Upper lobe of left lung (tissue), 6 donors: ENCODE measurements around the gene EIF5B. TPM values are rescaled to one million over a fixed set of nuclear protein-coding genes. Genes with fewer than 3 reads are reported as not detected.
A peak's percentile ranks its signal among the peaks of the same experiment; 100 is the strongest.

Source experiments
- ATAC-seq, 2 donors: fragments of 200-7000 bp; cut with Tn5 transposase; one replicate each; pipeline ENCODE4 v1.9.1; 2022; ENCODE audit warnings: mild to moderate bottlenecking in 2 of 2, moderate library complexity in 2 of 2; ENCODE audit not compliant: low FRiP score in 2 of 2
- DNase-seq, 2 donors: peaks; one replicate each; pipeline ENCODE4 v3.0.0-alpha.2; 2019 to 2020
- H3K27ac ChIP-seq, 4 donors: fragments of 200-600 bp; sonication (generic); one replicate each; pipeline ENCODE4 v1.5.1; 2016 to 2019
- H3K27me3 ChIP-seq, 4 donors: fragments of 200-600 bp; sonication (generic); one replicate each; pipeline ENCODE4 v1.5.1; 2017 to 2019
- H3K36me3 ChIP-seq, 4 donors: fragments of 200-600 bp; sonication (generic); one replicate each; pipeline ENCODE4 v1.5.1; 2016 to 2019
- H3K4me1 ChIP-seq, 4 donors: fragments of 200-600 bp; sonication (generic); one replicate each; pipeline ENCODE4 v1.5.1; 2018 to 2019
- H3K4me3 ChIP-seq, 4 donors: fragments of 200-600 bp; sonication (generic); one replicate each; pipeline ENCODE4 v1.5.1; 2017 to 2019; ENCODE audit warnings: mild to moderate bottlenecking in 2 of 4, moderate library complexity in 1 of 4
- H3K9me3 ChIP-seq, 4 donors: fragments of 200-600 bp; sonication (generic); one replicate each; pipeline ENCODE4 v1.5.1; 2018 to 2019
- CTCF ChIP-seq, 6 experiments: fragments of 450-650 bp in 4 of 6; fragments of 200-600 bp in 2 of 6; sonication (generic) in 2 of 6; IDR thresholded peaks; one replicate each; pipeline ENCODE4 v1.5.1; 2016 to 2019; ENCODE audit warnings: antibody characterized with exemption in 6 of 6
- EP300 ChIP-seq, 4 donors: sonication (generic); formaldehyde crosslinking; IDR thresholded peaks; one replicate each; pipeline ENCODE4 v1.5.1; 2017; ENCODE audit warnings: antibody characterized with exemption in 4 of 4, control low read depth in 2 of 4
- POLR2A ChIP-seq, 4 donors: fragments of 450-650 bp; IDR thresholded peaks; one replicate each; pipeline ENCODE4 v1.5.1; 2016 to 2017; ENCODE audit warnings: antibody characterized with exemption in 4 of 4, mild to moderate bottlenecking in 2 of 4
- POLR2AphosphoS5 ChIP-seq, 2 donors: sonication (generic); formaldehyde crosslinking; IDR thresholded peaks; one replicate each; pipeline ENCODE4 v1.5.1; 2017; ENCODE audit warnings: antibody characterized with exemption in 2 of 2
- WGBS, 2 donors: methylation state at CpG; one replicate each; pipeline ENCODE4 v1.1.5; 2017 to 2018; 5-methylcytosine and 5-hydroxymethylcytosine counted together
- total RNA-seq, 6 donors: library from RNA; depleted of rRNA in 4 of 6; stranded (reverse); fragments of >200 nt in 4 of 6; gene quantifications; one replicate each; pipeline versions ENCODE4 v1.1.0 to v1.2.1, GENCODE V29; 2016 to 2021
- donor health status: DM: no; HTN: no; CAD: no; lungs with moderate emphysema.
- donor health status: DM: no; HTN: yes; CAD: no; lungs with severe emphysema.

Gene EIF5B
- total RNA-seq, 6 donors from 2014 or later = 19.9 to 39.0 (median 28.7) TPM

- 56 to 67% methylated on average over 3 of the region's 3 CpGs for WGBS, 2 donors
- H3K27ac ChIP-seq = no peak overlapping the region
- DNase-seq = no peak
- peaks cover 30 to 96% (median 41%) of the 10 kb centered on the region in 4 donors for H3K36me3 ChIP-seq
- no peaks in the 10 kb centered on the region for H3K27me3 ChIP-seq
- TF ChIP-seq POLR2AphosphoS5 (IDR thresholded peaks at IDR 0.05) = no peak
- no peak for TF ChIP-seq CTCF (IDR thresholded peaks at IDR 0.05)
- TF ChIP-seq POLR2A (IDR thresholded peaks at IDR 0.05) = no peak
- TF ChIP-seq EP300 (IDR thresholded peaks at IDR 0.05) = no peak
- H3K4me3 ChIP-seq = no peak overlapping the region
- peaks cover 0 to 5% (median 0%) of the 10 kb centered on the region in 4 donors for H3K4me1 ChIP-seq
- H3K9me3 ChIP-seq = no peaks in the 10 kb centered on the region
- ATAC-seq = no peak
Observed at GRCh38 chr2:99422599-99422998, 85.4 kb downstream of the EIF5B start.

- Histone ChIP-seq H3K4me1 (peaks cover 0 to 5% (median 0%) of the 10 kb centered on the region in 4 donors), H3K36me3 (peaks cover 19 to 95% (median 44%) of the 10 kb centered on the region in 4 donors), H3K27me3 (no peaks in the 10 kb centered on the region), H3K9me3 (no peaks in the 10 kb centered on the region), H3K27ac (no peak overlapping the region), H3K4me3 (no peak overlapping the region)
- no peak for TF ChIP-seq POLR2AphosphoS5 (IDR thresholded peaks at IDR 0.05)
- no peak for TF ChIP-seq EP300 (IDR thresholded peaks at IDR 0.05)
- no peak for TF ChIP-seq CTCF (IDR thresholded peaks at IDR 0.05)
- no peak for TF ChIP-seq POLR2A (IDR thresholded peaks at IDR 0.05)
- ATAC-seq = no peak
- DNase-seq = no peak
Observed at GRCh38 chr2:99424371-99424770, 87.2 kb downstream of the EIF5B start.

DNA sequence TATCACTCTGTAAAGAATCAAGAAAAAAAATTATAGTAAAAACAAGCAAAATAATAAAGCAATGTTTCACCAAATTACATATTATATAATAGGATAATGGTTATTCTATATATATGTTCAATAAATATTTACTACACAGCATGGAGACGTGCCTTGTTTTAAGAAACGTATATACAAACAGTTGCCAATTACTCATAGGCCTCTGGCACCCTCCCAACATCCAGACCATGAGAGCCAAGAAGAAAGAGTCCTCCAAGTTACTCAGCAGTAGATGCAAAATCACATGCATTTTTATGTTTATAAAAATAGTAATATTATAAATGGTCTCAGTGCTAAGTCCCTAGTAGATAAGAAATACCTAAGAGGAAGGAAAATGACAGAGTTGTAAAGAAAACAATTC, 87.8 kb downstream of the EIF5B start:
- TF ChIP-seq POLR2A (IDR thresholded peaks at IDR 0.05) = no peak
- no peak for TF ChIP-seq EP300 (IDR thresholded peaks at IDR 0.05)
- Histone ChIP-seq H3K27me3 (no peaks in the 10 kb centered on the region), H3K9me3 (no peaks in the 10 kb centered on the region), H3K4me1 (peaks cover 0 to 5% (median 0%) of the 10 kb centered on the region in 4 donors), H3K27ac (no peak overlapping the region), H3K4me3 (no peak overlapping the region), H3K36me3 (peaks cover 19 to 93% (median 44%) of the 10 kb centered on the region in 4 donors)
- no peak for ATAC-seq
- DNase-seq = no peak
- 37 to 45% methylated on average over 2 of the region's 2 CpGs for WGBS, 2 donors

GRCh38 chr2:99430614-99431291, 93.6 kb downstream of the EIF5B start:
- Histone ChIP-seq H3K27me3 (no peaks in the 10 kb centered on the region), H3K9me3 (no peaks in the 10 kb centered on the region), H3K4me1 (peaks cover 0 to 7% (median 0%) of the 10 kb centered on the region in 4 donors), H3K36me3 (peaks cover 0 to 54% (median 28%) of the 10 kb centered on the region in 4 donors), H3K27ac (peak overlapping the region in 1 of 4 donors; percentile 1), H3K4me3 (no peak overlapping the region)
- 69 to 71% methylated on average over 4 of the region's 4 CpGs for WGBS, 2 donors
- DNase-seq (no peak), ATAC-seq (no peak)
- TF ChIP-seq POLR2AphosphoS5 (IDR thresholded peaks at IDR 0.05) = no peak
- TF ChIP-seq EP300 (IDR thresholded peaks at IDR 0.05) = no peak
- no peak for TF ChIP-seq CTCF (IDR thresholded peaks at IDR 0.05)
- no peak for TF ChIP-seq POLR2A (IDR thresholded peaks at IDR 0.05)

DNA sequence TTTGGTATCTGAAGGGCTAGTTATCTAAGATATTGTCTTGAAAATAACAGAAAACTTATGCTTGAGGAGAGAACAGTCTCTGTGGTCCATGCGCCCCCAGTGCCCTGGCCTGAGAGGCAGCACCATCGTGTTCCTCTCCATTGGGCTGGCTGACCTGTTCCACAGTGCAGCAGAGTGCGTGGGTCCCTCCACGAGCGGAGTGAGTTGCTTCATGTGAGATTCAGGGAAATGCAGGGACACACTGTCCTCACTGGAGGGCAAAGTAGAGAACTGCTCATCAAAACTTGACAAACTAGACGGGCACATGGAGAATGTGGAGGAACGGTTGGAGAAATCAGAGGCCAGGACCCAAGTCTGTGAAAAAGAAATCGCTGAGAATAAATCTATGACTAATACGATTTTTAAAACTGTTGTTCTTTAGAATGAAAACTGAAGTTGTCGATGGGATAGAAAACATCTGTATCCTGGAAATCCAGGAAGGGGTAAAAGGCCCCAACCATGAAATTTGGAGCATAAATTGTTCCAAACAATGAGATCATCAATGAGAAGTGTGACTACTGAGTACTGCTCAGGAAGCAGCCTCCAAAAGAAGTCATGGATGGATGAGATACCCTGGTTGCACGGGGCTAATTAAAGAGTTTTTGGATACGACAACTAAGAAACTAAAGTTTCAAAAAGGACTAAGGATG, 94.5 kb downstream of the EIF5B start:
- no peak for ATAC-seq
- 88 to 89% methylated on average over 12 of the region's 12 CpGs for WGBS, 2 donors

More for the DNA sequence above, 94.5 kb downstream of the EIF5B start:
- Histone ChIP-seq H3K4me3 (no peak overlapping the region), H3K4me1 (peaks cover 0 to 7% (median 0%) of the 10 kb centered on the region in 4 donors), H3K27ac (peak overlapping the region in 1 of 4 donors; percentile 1), H3K36me3 (peaks cover 0 to 44% (median 25%) of the 10 kb centered on the region in 4 donors), H3K9me3 (no peaks in the 10 kb centered on the region), H3K27me3 (no peaks in the 10 kb centered on the region)
- no peak for TF ChIP-seq POLR2AphosphoS5 (IDR thresholded peaks at IDR 0.05)
- TF ChIP-seq EP300 (IDR thresholded peaks at IDR 0.05) = no peak
- no peak for TF ChIP-seq CTCF (IDR thresholded peaks at IDR 0.05)
- no peak for TF ChIP-seq POLR2A (IDR thresholded peaks at IDR 0.05)
- no peak for DNase-seq
